GM10248 (cell line): ENCODE results near the gene METTL22.

Source experiments
- CTCF ChIA-PET: fragments of 300-600 bp; sonication (Branson Sonifier 250); formaldehyde crosslinking; extraction: SDS; loops from one replicate; lab custom pipeline; 2021; ENCODE audit warnings: antibody characterized with exemption; lab: Yijun Ruan, JAX
- POLR2A ChIA-PET: fragments of 350-650 bp; sonication (Branson Sonifier 250); formaldehyde crosslinking; extraction: SDS; loops from one replicate; lab custom pipeline; 2020; ENCODE audit warnings: antibody characterized with exemption; lab: Yijun Ruan, JAX
- DNase-seq: peaks from one replicate; pipeline ENCODE4 v3.0.0; 2012; ENCODE audit errors: extremely low spot score
- CTCF ChIP-seq: IDR thresholded peaks from 2 replicates; pipeline ENCODE4 v1.5.1; 2012; ENCODE audit warnings: mild to moderate bottlenecking, low read depth; ENCODE audit errors: extremely low read depth, missing control alignments, control extremely low read depth

Gene METTL22

GRCh38 chr16:8628981-8629725, 7.7 kb downstream of the METTL22 start:
- ChIA-PET CTCF (interaction anchor here (0.9 to 2.0 kb wide), 3 partner anchors 8 to 62 kb away, joined by 3 to 4 read pairs (median 3); no protein-coding TSS in a partner anchor), POLR2A (no interaction called here)
- no peak for DNase-seq
- no peak for TF ChIP-seq CTCF

GRCh38 chr16:8630255-8630953, 8.9 kb downstream of the METTL22 start:
- DNase-seq: no peak
- ChIA-PET CTCF (interaction anchor here (0.9 to 1.3 kb wide), 3 partner anchors 9 to 63 kb away, joined by 3 to 4 read pairs (median 3); no protein-coding TSS in a partner anchor), POLR2A (no interaction called here)
- no peak for TF ChIP-seq CTCF

GRCh38 chr16:8631373-8631772, 9.9 kb downstream of the METTL22 start:
- ChIA-PET CTCF (interaction anchor here (1.3 kb wide), 1 partner anchor 13 kb away, joined by 4 read pairs; no protein-coding TSS in a partner anchor), POLR2A (no interaction called here)
- DNase-seq: no peak
- TF ChIP-seq CTCF: no peak

- TF ChIP-seq CTCF: no peak
- no peak for DNase-seq
- ChIA-PET POLR2A (no interaction called here), CTCF (no interaction called here)
Measured at GRCh38 chr16:8631818-8632465, 10.4 kb downstream of the METTL22 start.

GRCh38 chr16:8632675-8633182, 11.2 kb downstream of the METTL22 start:
- TF ChIP-seq CTCF: no peak
- no peak for DNase-seq
- CTCF ChIA-PET: interaction anchor here (1.3 kb wide), 1 partner anchor 506 kb away, joined by 4 read pairs; no protein-coding TSS in a partner anchor
- POLR2A ChIA-PET: no interaction called here
